ENCODE measurements around the gene POMT1. TPM values are rescaled to one million over a fixed set of nuclear protein-coding genes. Genes with fewer than 3 reads are reported as not detected.
A peak's percentile ranks its signal among the peaks of the same experiment; 100 is the strongest.

POMT1 gene
- total RNA-seq, 1 experiment from 2014 or later: 34.1 TPM

- Histone ChIP-seq H3K9ac (ENCODE audit: extremely low read depth, insufficient read length, low read length) (peak overlapping the region; percentile 80), H3K18ac (ENCODE audit: insufficient read length, low read depth, low read length) (no peak overlapping the region), H3K4ac (ENCODE audit: low read depth, low read length) (no peak overlapping the region), H3K27me3 (ENCODE audit: insufficient read depth, low read length) (no peaks in the 10 kb centered on the region), H2BK20ac (ENCODE audit: low read depth, low read length, poor library complexity, severe bottlenecking) (no peak overlapping the region), H2AFZ (ENCODE audit: low read length) (no peak overlapping the region), H2BK12ac (ENCODE audit: insufficient read length, low read depth, low read length) (no peak overlapping the region), H3K27ac (ENCODE audit: insufficient read length, low read depth, low read length) (no peak overlapping the region), H3K23ac (ENCODE audit: insufficient read length, low read depth, low read length) (no peak overlapping the region), H3K79me1 (ENCODE audit: insufficient read depth, low read depth, low read length, poor library complexity, severe bottlenecking) (no peaks in the 10 kb centered on the region), H4K91ac (ENCODE audit: insufficient read length, low read depth, low read length) (no peak overlapping the region), H2BK5ac (ENCODE audit: insufficient read length, low read length) (no peak overlapping the region), H3K4me2 (ENCODE audit: insufficient read depth, insufficient read length, low read length) (peak overlapping the region; percentile 82), H4K8ac (replicated peaks; ENCODE audit: insufficient read length, low read depth, low read length) (no peak overlapping the region), H3K56ac (ENCODE audit: insufficient read length, low read depth, low read length) (no peak overlapping the region), H3K14ac (ENCODE audit: insufficient read depth, low read length) (peak overlapping the region; percentile 45; the same call in 1 of the 2 replicates), H3K9me3 (ENCODE audit: control insufficient read depth, low read depth, low read length) (no peaks in the 10 kb centered on the region), H4K20me1 (ENCODE audit: control insufficient read depth, insufficient read depth, insufficient read length) (no peaks in the 10 kb centered on the region), H2BK15ac (ENCODE audit: low read depth, low read length) (no peak overlapping the region), H2AK5ac (ENCODE audit: insufficient read length, low read length) (no peak overlapping the region), H4K5ac (ENCODE audit: insufficient read length, low read depth, low read length) (no peak overlapping the region), H3K79me2 (ENCODE audit: insufficient read depth, low read length) (no peaks in the 10 kb centered on the region; the same call in 1 of the 2 replicates), H3K23me2 (ENCODE audit: insufficient read length, low read depth, low read length, poor library complexity, severe bottlenecking) (peaks cover 6% of the 10 kb centered on the region), H2BK120ac (ENCODE audit: low read depth, low read length, poor library complexity, severe bottlenecking) (no peak overlapping the region), H3T11ph (ENCODE audit: low read length) (no peak overlapping the region), H3K4me1 (ENCODE audit: insufficient read depth, low read length) (no peaks in the 10 kb centered on the region; the same call in 1 of the 2 replicates)
- H3K27me3 Mint-ChIP-seq (ENCODE audit: low read depth): no peaks in the 10 kb centered on the region; the same call in 1 of the 2 replicates
- H3K27ac Mint-ChIP-seq: peak overlapping the region in 2 of 3 experiments; percentile 76 to 81; a peak in 3 of 7 replicates
- no peaks in the 10 kb centered on the region for H3K9me3 Mint-ChIP-seq
- H3K36me3 Mint-ChIP-seq (ENCODE audit: insufficient read depth in 1 of 3, low read depth in 3 of 3): peaks cover 24 to 48% (median 42%) of the 10 kb centered on the region in 3 experiments
- peak overlapping the region; percentile 87 to 89 for H3K4me3 Mint-ChIP-seq
- DNase-seq: no peak
- TF ChIP-seq CTCF (conservative IDR thresholded peaks at IDR 0.05): no peak
- H3K4me1 Mint-ChIP-seq: peaks cover 0 to 12% of the 10 kb centered on the region in 2 experiments; a peak in 2 of 4 replicates
- WGBS (ENCODE audit: extremely low coverage, insufficient read length, low lambda C conversion rate): no CpG with 5 or more reads among the region's 24 CpGs
Observed at GRCh38 chr9:131529597-131530545, 27.2 kb downstream of the POMT1 start.

Data from H9 (cell line).